Stimulated activated naive CD8-positive, alpha-beta T cell treated with anti-CD3 and anti-CD28 coated beads, Interleukin-15, Interleukin-2, amounts not matched to agents 100 ng/mL and 50 ng/mL, for 24 hours (primary cell): Measurements from ENCODE around the gene CACNA1C.

ENCODE experiments used
- H3K27ac Mint-ChIP-seq: one replicate; pipeline ENCODE4 v1.8.0; 2021; ENCODE audit warnings: mild to moderate bottlenecking, mixed read lengths
- H3K27me3 Mint-ChIP-seq: one replicate; pipeline ENCODE4 v1.8.0; 2021; ENCODE audit warnings: mixed read lengths
- H3K36me3 Mint-ChIP-seq: one replicate; pipeline ENCODE4 v1.8.0; 2021; ENCODE audit warnings: low read depth, mixed read lengths
- H3K4me1 Mint-ChIP-seq: one replicate; pipeline ENCODE4 v1.8.0; 2021; ENCODE audit warnings: low read depth, mixed read lengths
- H3K4me3 Mint-ChIP-seq: one replicate; pipeline ENCODE4 v1.8.0; 2021; ENCODE audit warnings: mild to moderate bottlenecking, mixed read lengths
- H3K9me3 Mint-ChIP-seq: one replicate; pipeline ENCODE4 v1.8.0; 2021; ENCODE audit warnings: mixed read lengths

CACNA1C gene

DNA sequence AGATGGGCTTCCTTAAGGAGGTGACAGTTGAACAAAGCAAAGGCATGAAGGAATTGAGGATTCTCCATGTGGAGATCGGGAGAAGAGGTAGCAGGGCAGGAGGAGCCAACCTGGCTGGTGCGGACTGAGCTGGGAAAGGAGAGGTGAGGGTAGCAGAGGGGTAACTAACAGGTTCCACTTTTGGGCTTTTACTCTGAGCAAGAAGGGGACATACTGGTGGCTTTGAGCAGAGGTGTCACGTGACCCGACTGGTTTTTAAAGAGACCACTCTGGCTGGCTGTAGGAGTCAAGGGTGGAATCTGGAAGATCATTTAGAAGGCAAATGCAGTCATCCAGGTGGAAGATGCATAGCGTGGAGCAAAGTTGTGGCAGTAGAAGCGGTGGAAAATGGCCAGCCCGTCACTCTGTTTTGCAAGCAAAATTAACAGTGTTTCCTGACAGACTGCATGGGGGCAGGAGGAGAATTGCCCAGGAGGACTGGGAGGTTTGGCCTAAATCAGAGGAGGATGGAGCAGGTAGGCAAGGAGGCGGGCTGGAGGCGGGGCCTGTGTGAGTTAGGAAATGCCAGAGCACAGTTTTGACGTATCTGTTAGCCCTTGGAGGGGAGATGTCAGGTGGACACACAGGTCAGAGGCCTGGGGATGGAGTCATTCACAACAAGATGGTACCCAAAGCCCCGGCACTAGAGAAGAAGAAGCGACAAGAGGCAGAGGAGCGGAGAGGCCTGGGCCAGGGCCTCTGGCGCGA is 585.7 kb downstream of the CACNA1C start:
- Mint-ChIP-seq H3K4me1 (peaks cover 15% of the 10 kb centered on the region), H3K27me3 (peaks cover 19% of the 10 kb centered on the region), H3K9me3 (no peaks in the 10 kb centered on the region), H3K36me3 (no peaks in the 10 kb centered on the region), H3K4me3 (no peak overlapping the region), H3K27ac (no peak overlapping the region)

DNA sequence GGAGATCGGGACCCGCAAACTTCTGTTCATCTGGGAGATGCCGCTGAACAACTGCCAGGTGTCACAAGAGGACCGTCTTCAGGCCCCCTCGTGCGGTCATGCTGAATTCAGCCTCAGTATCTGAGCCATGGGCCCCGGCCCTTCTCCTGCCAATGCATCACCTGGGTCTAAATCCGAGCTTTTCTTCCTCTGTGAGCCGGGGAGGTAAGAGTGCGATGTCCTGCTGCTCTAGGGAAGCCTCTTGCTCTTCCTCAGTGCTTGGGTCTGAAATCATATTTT is 586.2 kb downstream of the CACNA1C start:
- Mint-ChIP-seq H3K27me3 (peaks cover 21% of the 10 kb centered on the region), H3K9me3 (no peaks in the 10 kb centered on the region), H3K27ac (no peak overlapping the region), H3K4me3 (no peak overlapping the region), H3K36me3 (no peaks in the 10 kb centered on the region), H3K4me1 (peaks cover 15% of the 10 kb centered on the region)

DNA sequence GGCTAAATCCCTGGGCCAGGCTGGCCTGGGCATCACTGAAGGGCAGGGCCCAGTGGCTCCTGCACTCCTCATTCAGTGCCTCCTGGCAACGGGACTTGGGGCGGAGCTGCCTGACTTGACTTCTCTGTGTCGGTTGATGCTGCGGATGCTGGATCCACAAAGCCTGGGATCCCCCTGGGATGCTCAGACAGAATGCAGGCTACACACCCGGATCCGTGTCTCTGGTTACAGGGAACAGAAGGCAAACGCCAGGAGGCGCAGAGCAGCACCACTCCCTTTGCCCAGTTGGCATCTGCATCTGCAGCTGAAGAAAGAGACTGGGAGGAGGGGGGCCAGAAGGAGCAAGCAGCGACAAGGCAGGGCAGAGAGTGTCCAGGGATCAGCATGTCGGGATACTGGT is 587.5 kb downstream of the CACNA1C start:
- Mint-ChIP-seq H3K36me3 (no peaks in the 10 kb centered on the region), H3K27ac (no peak overlapping the region), H3K4me1 (peaks cover 19% of the 10 kb centered on the region), H3K27me3 (peaks cover 24% of the 10 kb centered on the region), H3K9me3 (no peaks in the 10 kb centered on the region), H3K4me3 (no peak overlapping the region)

DNA sequence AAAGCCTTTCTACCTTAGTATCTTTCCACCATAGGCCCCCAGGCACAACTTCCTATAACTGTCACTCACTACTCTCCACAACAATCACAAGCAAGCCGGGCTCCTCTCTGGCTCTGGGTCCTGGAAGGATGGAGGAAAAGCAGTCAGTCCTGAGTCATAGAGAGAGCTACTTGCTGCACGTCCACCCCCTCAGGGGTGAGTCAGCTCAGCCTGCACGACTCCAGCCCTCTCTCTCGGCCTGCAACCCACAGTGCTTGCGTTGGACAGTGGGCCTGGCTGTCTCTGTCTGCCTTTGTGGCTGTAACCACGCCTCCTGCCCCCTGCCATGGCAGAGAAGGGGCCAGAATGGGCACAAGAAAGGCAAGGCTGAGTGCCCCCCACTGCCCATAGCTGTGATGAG is 587.9 kb downstream of the CACNA1C start:
- Mint-ChIP-seq H3K9me3 (no peaks in the 10 kb centered on the region), H3K4me3 (no peak overlapping the region), H3K4me1 (peaks cover 19% of the 10 kb centered on the region), H3K27me3 (peaks cover 21% of the 10 kb centered on the region), H3K36me3 (no peaks in the 10 kb centered on the region), H3K27ac (no peak overlapping the region)

DNA sequence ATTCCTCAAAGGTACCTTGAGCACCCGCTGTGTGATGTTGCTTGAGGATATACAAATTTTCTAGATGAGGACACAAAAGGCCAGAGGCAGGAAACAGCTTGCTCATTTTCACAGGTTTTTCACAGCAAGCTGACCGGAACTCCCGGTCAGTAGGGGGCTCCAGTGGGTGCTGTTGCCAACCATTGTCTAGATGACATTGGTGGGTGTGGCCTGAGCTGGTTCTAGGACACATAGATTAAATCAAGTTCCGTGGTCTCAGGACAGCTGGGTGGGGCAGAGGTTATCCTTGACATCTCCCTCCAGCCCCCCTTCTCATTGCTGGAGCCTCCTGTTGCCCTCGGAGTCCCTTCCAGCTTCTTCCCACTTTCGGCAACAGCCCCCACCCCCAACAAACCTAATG is 588.4 kb downstream of the CACNA1C start:
- Mint-ChIP-seq H3K27me3 (peaks cover 23% of the 10 kb centered on the region), H3K27ac (no peak overlapping the region), H3K36me3 (no peaks in the 10 kb centered on the region)

DNA sequence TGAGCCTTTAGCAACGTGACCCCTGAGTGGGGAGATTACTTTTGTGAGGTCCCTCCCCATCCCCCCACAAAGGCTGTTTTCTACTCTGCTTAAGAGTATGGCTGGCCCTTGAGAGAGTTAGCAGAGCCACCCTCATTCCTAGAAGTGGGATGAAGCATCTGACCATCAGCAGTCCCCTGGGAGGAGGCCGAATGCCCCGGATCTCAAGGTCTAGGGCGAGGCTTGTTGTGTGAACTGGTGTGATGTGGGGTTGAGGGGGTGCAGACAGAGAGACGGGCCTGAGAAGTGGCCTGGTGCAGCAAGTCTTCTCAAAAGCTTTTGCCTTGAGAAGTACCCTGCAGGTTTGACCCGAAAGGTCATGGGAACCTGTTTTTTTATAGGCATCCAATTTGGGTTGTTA is 589.0 kb downstream of the CACNA1C start:
- peaks cover 27% of the 10 kb centered on the region for H3K27me3 Mint-ChIP-seq
- no peak overlapping the region for H3K4me3 Mint-ChIP-seq
- H3K27ac Mint-ChIP-seq, result no peak overlapping the region

More for the DNA sequence above, 588.4 kb downstream of the CACNA1C start:
- Mint-ChIP-seq H3K4me3 (no peak overlapping the region), H3K9me3 (no peaks in the 10 kb centered on the region), H3K4me1 (peaks cover 19% of the 10 kb centered on the region)

DNA sequence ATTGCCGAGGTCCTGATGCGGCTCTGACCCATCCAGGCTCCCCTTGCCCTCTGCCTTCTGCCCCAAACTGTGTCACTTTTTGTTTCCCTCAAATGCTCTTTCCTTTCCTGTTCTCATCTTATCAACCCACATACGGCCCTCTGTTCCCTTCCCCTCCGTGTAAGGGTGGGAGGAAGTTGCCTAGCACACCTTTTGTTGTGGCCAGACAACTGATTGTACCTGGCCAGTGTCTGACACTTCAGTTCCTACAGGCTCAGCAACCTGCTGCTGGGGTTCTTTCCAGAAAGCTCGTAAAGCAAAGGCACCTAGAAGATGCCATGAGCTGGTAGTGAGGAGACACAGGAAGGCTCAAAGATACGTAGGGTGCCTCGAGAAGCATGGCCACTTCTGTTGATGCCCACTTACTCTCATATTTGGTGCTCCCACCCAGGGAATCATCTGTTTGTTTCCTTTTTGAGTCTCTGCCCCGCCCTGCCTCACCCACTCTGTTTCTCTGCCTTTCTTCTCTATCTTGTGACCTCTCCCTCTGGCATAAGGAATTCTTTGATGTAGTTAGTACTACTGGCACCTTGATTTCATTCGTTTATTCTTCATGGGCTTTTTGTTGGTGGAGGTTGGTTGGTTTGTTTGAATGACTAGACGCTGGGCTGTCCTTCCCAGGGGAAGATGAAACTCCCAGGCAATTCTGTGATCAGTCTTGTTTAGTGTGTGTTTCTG is 589.5 kb downstream of the CACNA1C start:
- peaks cover 19% of the 10 kb centered on the region for H3K4me1 Mint-ChIP-seq
- H3K9me3 Mint-ChIP-seq, result no peaks in the 10 kb centered on the region
- peaks cover 31% of the 10 kb centered on the region for H3K27me3 Mint-ChIP-seq
- no peak overlapping the region for H3K27ac Mint-ChIP-seq
- H3K4me3 Mint-ChIP-seq, result no peak overlapping the region
- H3K36me3 Mint-ChIP-seq, result no peaks in the 10 kb centered on the region

More for the DNA sequence above, 589.0 kb downstream of the CACNA1C start:
- Mint-ChIP-seq H3K36me3 (no peaks in the 10 kb centered on the region), H3K4me1 (peaks cover 19% of the 10 kb centered on the region), H3K9me3 (no peaks in the 10 kb centered on the region)

DNA sequence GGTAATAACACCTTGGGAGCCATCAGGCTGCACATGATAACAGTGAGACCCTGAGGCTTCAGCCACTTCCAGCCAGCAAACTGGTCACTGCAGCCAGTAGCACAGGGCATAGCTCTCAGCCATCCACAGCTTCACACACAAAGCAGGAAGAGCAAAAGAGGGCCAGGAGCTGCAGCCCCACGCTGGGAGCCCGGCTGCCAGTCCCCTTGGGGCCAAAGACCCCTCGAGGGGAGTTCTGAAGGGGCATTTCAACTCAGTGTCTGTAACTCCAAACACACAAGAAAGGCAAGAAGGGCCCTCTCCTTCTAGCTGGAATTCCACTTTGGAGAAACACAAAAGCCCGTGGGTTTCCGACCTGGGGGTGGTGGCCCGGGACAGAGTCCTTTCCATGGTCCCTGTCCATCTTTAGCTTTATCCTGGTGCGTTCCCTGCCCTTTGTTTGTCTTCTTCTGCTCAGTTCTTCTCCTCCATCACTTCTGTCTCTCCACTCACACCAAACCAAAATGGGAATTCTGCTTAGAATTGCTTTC is 590.2 kb downstream of the CACNA1C start:
- peaks cover 19% of the 10 kb centered on the region for H3K4me1 Mint-ChIP-seq
- H3K9me3 Mint-ChIP-seq, result no peaks in the 10 kb centered on the region
- H3K27me3 Mint-ChIP-seq, result peaks cover 31% of the 10 kb centered on the region
- no peak overlapping the region for H3K27ac Mint-ChIP-seq
- H3K4me3 Mint-ChIP-seq, result no peak overlapping the region
- H3K36me3 Mint-ChIP-seq, result no peaks in the 10 kb centered on the region

DNA sequence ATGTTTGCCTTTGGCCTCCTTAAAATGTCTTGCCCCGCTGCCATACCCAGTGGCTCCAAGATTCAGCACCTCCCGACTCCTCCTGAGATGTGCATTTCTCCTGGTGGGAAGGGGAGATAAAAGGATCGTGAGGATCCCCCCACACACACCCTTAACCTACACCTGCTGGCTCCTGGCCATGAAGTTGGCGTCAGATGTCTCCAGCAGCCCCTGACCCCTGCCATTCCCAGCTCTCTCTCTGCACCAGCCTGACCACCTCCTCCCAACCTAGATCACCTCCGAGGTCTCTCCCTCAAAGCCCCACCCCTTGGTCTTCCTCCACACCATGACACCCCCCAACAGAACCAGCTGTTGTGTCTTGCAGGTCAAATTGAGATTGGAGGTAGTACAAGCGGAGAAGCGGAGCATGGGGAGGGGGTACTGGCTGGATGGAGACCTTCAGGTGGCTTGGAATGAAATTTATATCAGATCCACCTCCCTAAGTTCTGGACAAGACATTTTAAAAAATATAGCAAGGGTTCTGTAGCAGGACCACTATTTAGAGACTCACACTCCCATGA is 590.9 kb downstream of the CACNA1C start:
- Mint-ChIP-seq H3K36me3 (no peaks in the 10 kb centered on the region), H3K27ac (no peak overlapping the region), H3K4me1 (peaks cover 19% of the 10 kb centered on the region), H3K27me3 (peaks cover 37% of the 10 kb centered on the region), H3K4me3 (no peak overlapping the region), H3K9me3 (no peaks in the 10 kb centered on the region)

DNA sequence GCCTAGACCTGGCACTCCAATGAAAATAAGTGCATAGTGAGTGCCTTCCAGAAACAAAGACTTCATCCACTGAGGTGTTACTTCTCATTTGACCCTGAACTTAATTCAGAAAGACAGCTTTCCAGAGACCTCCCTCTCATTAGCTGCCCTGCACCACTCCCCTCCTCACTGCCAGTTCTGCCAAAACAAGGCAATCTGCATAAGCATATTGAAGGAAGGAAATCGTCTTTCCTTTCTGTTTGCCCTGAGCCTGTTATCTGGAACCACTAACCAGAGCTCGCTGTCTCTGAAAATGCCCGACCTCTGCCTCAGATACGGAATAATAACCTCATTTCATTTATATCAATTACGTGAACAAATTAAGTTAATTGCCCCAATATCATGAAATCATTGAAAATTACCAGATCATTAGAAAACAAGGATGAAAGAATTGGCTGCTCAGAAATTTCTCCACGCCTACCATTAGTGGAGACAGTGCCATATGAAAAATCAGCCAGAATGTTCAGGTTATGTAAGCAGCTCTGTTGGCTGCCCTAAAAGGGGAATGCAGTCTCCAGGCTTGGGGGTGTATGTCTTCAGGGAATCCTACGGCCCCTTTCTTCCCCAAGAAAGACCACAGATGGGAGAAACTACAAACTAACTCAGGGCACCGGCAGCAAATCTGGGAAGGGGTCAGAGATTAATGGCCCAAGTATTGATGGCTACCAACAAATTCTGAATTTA is 592.1 kb downstream of the CACNA1C start:
- no peaks in the 10 kb centered on the region for H3K9me3 Mint-ChIP-seq
- no peaks in the 10 kb centered on the region for H3K36me3 Mint-ChIP-seq
- H3K4me3 Mint-ChIP-seq, result no peak overlapping the region
- H3K27me3 Mint-ChIP-seq, result peaks cover 39% of the 10 kb centered on the region
- no peak overlapping the region for H3K27ac Mint-ChIP-seq
- H3K4me1 Mint-ChIP-seq, result peaks cover 19% of the 10 kb centered on the region

DNA sequence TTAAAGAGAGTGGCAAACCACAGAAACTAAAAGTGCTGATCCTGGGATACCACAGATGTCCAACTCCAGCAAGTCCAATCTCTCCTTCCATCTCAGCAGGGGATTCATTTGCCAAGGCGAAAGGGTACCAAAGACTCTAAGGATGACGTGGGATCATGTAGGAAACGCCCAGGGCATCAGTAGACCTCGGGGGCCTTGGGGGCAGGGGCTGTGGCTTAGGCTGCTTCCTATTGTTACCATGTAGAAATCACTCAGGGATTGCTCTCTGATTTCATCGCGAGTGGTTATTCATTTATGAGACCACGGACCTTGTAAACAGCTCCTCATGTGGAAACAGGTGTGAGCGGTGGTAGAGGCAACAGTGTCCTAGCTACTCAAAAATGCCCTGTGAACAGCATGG is 592.7 kb downstream of the CACNA1C start:
- Mint-ChIP-seq H3K4me3 (no peak overlapping the region), H3K36me3 (no peaks in the 10 kb centered on the region), H3K4me1 (peaks cover 19% of the 10 kb centered on the region), H3K27me3 (peaks cover 39% of the 10 kb centered on the region), H3K9me3 (no peaks in the 10 kb centered on the region), H3K27ac (no peak overlapping the region)

DNA sequence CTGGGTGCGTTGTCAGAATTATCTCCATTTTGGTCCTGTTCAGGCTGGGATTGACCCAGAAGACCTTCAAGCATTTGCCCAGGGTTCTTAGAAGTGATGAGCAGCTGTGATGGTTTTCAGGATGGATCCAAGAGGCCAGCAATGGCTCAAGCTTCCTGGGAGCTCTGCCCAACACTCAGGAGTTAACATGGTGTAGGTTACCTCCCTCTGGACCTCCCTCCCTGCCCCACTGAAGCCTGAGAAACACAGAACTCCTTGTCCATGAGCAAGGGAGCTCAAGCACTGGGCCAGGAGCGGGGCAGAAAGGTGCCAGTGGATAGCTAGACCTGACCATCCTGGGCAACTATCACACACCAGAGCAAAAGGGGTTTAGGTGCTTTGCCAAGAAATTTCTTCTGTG is 593.6 kb downstream of the CACNA1C start:
- Mint-ChIP-seq H3K27ac (no peak overlapping the region), H3K9me3 (no peaks in the 10 kb centered on the region), H3K27me3 (peaks cover 39% of the 10 kb centered on the region), H3K4me3 (no peak overlapping the region), H3K36me3 (no peaks in the 10 kb centered on the region), H3K4me1 (peaks cover 19% of the 10 kb centered on the region)

DNA sequence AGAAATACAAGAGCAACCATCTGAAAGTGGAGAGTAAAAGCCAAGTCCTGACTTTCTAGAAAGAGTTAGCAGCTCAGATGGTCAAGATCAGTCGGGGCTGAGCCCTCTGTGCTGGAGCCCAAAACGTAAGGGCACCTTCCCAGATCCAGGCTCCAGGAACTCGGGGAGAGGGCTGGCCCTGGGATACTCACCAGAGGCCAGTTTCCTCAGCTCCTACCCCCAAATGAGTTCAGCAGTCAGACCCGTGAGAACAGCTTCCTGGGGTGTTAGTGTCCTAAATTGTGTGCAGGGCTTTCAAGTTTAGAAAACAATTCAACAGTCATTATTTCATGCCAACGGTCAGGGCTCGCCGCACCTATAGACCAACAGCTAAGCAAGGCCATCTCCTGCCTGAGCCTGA is 594.4 kb downstream of the CACNA1C start:
- H3K27me3 Mint-ChIP-seq, result peaks cover 39% of the 10 kb centered on the region

DNA sequence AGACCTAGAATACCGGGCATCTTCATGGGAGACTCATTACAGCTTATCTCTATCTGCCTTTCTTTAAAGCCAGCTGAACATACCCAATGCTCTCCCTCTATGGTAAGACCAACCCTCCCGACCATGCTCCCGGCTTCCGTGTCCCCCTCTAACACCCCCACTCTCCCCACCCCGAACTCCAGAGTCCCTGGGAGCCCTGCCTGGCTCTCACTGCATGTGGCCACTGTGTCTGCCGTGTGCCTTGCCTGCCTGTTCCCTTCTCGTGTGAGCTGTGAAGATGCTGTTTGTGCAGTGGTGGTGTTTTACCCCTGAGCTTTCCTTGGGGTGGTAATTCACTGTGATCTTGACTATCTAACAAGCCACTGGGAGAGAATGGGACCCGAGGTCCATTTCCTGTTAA is 595.6 kb downstream of the CACNA1C start:
- no peak overlapping the region for H3K4me3 Mint-ChIP-seq
- H3K27me3 Mint-ChIP-seq, result peaks cover 36% of the 10 kb centered on the region
- H3K4me1 Mint-ChIP-seq, result peaks cover 3% of the 10 kb centered on the region
- H3K36me3 Mint-ChIP-seq, result no peaks in the 10 kb centered on the region
- H3K9me3 Mint-ChIP-seq, result no peaks in the 10 kb centered on the region
- no peak overlapping the region for H3K27ac Mint-ChIP-seq

More for the DNA sequence above, 594.4 kb downstream of the CACNA1C start:
- Mint-ChIP-seq H3K4me3 (no peak overlapping the region), H3K27ac (no peak overlapping the region), H3K36me3 (no peaks in the 10 kb centered on the region), H3K9me3 (no peaks in the 10 kb centered on the region), H3K4me1 (peaks cover 13% of the 10 kb centered on the region)
